GM21447 (cell line): ENCODE results near the gene NUDT22.

Experiments
- ATAC-seq: cut with Tn5 transposase; IDR thresholded peaks from one replicate; pipeline ENCODE4 v1.9.1; 2021; ENCODE audit not compliant: unreplicated experiment

Gene NUDT22

GRCh38 chr11:64226507-64227051, 505 bp downstream of the NUDT22 start:
- ATAC-seq, result peak; percentile 39

- no peak for ATAC-seq
Observed at GRCh38 chr11:64227405-64227956, 1.4 kb downstream of the NUDT22 start.

- ATAC-seq, result no peak
Observed at GRCh38 chr11:64229090-64229743, 3.1 kb downstream of the NUDT22 start.

- ATAC-seq, result no peak
Observed at GRCh38 chr11:64229744-64230170, 3.7 kb downstream of the NUDT22 start.

GRCh38 chr11:64230171-64230984, 4.3 kb downstream of the NUDT22 start, which contains the start of gene DNAJC4:
Gene DNAJC4 (plus strand): TSS chr11:64230548. CDS start chr11:64230855, 307 bp downstream.
- ATAC-seq, result peak; percentile 46

GRCh38 chr11:64230985-64231365, 4.9 kb downstream of the NUDT22 start:
- ATAC-seq, result no peak

- ATAC-seq, result no peak
Observed at GRCh38 chr11:64231546-64231945, 5.5 kb downstream of the NUDT22 start.

GRCh38 chr11:64232182-64232966, 6.3 kb downstream of the NUDT22 start:
- no peak for ATAC-seq

- ATAC-seq, result no peak
Observed at GRCh38 chr11:64232967-64233315, 6.9 kb downstream of the NUDT22 start.

GRCh38 chr11:64233913-64234586, 8.0 kb downstream of the NUDT22 start, which contains the start of gene VEGFB:
Gene VEGFB (plus strand): TSS chr11:64234584. CDS start chr11:64234834, 250 bp downstream.
- ATAC-seq, result no peak

GRCh38 chr11:64234647-64235379, 8.7 kb downstream of the NUDT22 start:
- ATAC-seq, result no peak

- no peak for ATAC-seq
Observed at GRCh38 chr11:64235437-64236161, 9.5 kb downstream of the NUDT22 start.

- ATAC-seq, result no peak
Observed at GRCh38 chr11:64237484-64237951, 11.4 kb downstream of the NUDT22 start.

- no peak for ATAC-seq
Observed at GRCh38 chr11:64238076-64238475, 12.0 kb downstream of the NUDT22 start.

- ATAC-seq, result no peak
Observed at GRCh38 chr11:64238999-64239398, 12.9 kb downstream of the NUDT22 start.

- no peak for ATAC-seq
Observed at GRCh38 chr11:64239662-64240434, 13.8 kb downstream of the NUDT22 start.

- peak; percentile 37 for ATAC-seq
Observed at GRCh38 chr11:64240435-64241240, 14.6 kb downstream of the NUDT22 start, which contains the start of gene FKBP2. Gene FKBP2 (plus strand): TSS chr11:64241095. CDS start chr11:64242388, 1,293 bp downstream.
